ENCODE measurements around the gene PMEPA1. TPM values are rescaled to one million over a fixed set of nuclear protein-coding genes. Genes with fewer than 3 reads are reported as not detected.

The PMEPA1 gene
- total and polyA plus RNA-seq, 2 experiments from 2014 or later, result 8.8 to 10.9 TPM

- DNase-seq (ENCODE audit: low read depth in 1 of 2, low spot score in 1 of 2), result peak in 1 of 2 donors; percentile 13
- peaks cover 15% of the 10 kb centered on the region for H3K4me1 ChIP-seq (ENCODE audit: low read depth)
- H3K27me3 ChIP-seq, result no peaks in the 10 kb centered on the region
- H3K9me3 ChIP-seq (ENCODE audit: low read depth), result no peaks in the 10 kb centered on the region
- no peak overlapping the region for H3K27ac ChIP-seq
- TF ChIP-seq CTCF (IDR thresholded peaks at IDR 0.05; ENCODE audit: low read depth, low read length), result no peak
- no peak overlapping the region for H3K4me3 ChIP-seq
- no peaks in the 10 kb centered on the region for H3K36me3 ChIP-seq
These were observed 32.9 kb downstream of the PMEPA1 start for GRCh38 chr20:57676589-57677583.

- TF ChIP-seq CTCF (IDR thresholded peaks at IDR 0.05; ENCODE audit: low read depth, low read length), result no peak
- no peak overlapping the region for H3K27ac ChIP-seq
- DNase-seq (ENCODE audit: low read depth in 1 of 2, low spot score in 1 of 2), result no peak
- H3K27me3 ChIP-seq, result no peaks in the 10 kb centered on the region
- peaks cover 24% of the 10 kb centered on the region for H3K4me1 ChIP-seq (ENCODE audit: low read depth)
- no peaks in the 10 kb centered on the region for H3K9me3 ChIP-seq (ENCODE audit: low read depth)
- no peak overlapping the region for H3K4me3 ChIP-seq
- H3K36me3 ChIP-seq, result no peaks in the 10 kb centered on the region
These were observed 34.0 kb downstream of the PMEPA1 start for GRCh38 chr20:57675773-57676172.

DNA sequence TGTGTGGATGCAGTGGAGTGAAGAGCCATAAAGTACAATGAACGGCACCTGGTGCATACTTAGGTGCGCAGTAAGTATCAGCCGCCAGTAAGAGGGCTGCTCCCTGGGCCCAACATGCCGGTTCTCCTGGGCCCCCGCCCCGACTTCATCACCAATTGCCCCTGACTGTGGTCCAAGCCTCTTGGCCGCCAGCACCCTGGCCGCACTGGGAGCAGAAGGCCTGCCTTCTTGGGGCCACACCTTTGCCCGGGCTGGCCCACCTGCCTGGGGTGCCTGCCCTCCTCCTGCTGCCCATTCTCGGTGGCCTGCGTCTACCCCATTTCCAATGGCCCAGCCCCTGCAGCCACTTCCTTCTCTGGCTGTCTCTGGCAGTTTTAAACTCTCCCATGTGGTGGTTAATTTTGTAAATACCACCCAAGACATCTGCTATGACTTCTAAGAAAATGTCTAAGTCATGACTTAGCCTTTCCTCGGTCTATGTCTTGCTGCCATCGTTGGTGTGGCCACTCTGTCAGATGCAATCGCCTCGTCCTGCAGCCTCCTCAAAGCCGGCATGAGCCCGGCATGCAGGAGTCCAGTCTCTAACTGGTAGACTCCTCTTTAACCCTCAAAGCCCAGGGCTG, 36.8 kb downstream of the PMEPA1 start:
- H3K4me1 ChIP-seq (ENCODE audit: low read depth), result peaks cover 12% of the 10 kb centered on the region
- no peak overlapping the region for H3K4me3 ChIP-seq
- no peaks in the 10 kb centered on the region for H3K36me3 ChIP-seq
- H3K27ac ChIP-seq, result no peak overlapping the region
- H3K9me3 ChIP-seq (ENCODE audit: low read depth), result no peaks in the 10 kb centered on the region
- no peak for TF ChIP-seq CTCF (IDR thresholded peaks at IDR 0.05; ENCODE audit: low read depth, low read length)
- no peaks in the 10 kb centered on the region for H3K27me3 ChIP-seq
- no peak for DNase-seq (ENCODE audit: low read depth in 1 of 2, low spot score in 1 of 2)

GRCh38 chr20:57672164-57672563, 37.7 kb downstream of the PMEPA1 start:
- Histone ChIP-seq H3K4me3 (no peak overlapping the region), H3K27me3 (no peaks in the 10 kb centered on the region), H3K36me3 (no peaks in the 10 kb centered on the region), H3K4me1 (ENCODE audit: low read depth) (peaks cover 12% of the 10 kb centered on the region), H3K9me3 (ENCODE audit: low read depth) (no peaks in the 10 kb centered on the region), H3K27ac (no peak overlapping the region)
- DNase-seq (ENCODE audit: low read depth in 1 of 2, low spot score in 1 of 2), result peak; percentile 32 to 55
- no peak for TF ChIP-seq CTCF (IDR thresholded peaks at IDR 0.05; ENCODE audit: low read depth, low read length)

GRCh38 chr20:57671662-57672061, 38.2 kb downstream of the PMEPA1 start:
- peak; percentile 3 for TF ChIP-seq CTCF (IDR thresholded peaks at IDR 0.05; ENCODE audit: low read depth, low read length)
- Histone ChIP-seq H3K9me3 (ENCODE audit: low read depth) (no peaks in the 10 kb centered on the region), H3K27me3 (no peaks in the 10 kb centered on the region), H3K4me1 (ENCODE audit: low read depth) (peaks cover 12% of the 10 kb centered on the region), H3K27ac (no peak overlapping the region), H3K36me3 (no peaks in the 10 kb centered on the region), H3K4me3 (no peak overlapping the region)
- DNase-seq (ENCODE audit: low read depth in 1 of 2, low spot score in 1 of 2), result no peak
